ENCODE data around the gene MCCD1.
"Not testable (repeated sequence)": the region's sequence is repeated elsewhere in the genome, so short reads cannot be mapped to it uniquely, and the experiment has no call there.

MCCD1 gene

DNA sequence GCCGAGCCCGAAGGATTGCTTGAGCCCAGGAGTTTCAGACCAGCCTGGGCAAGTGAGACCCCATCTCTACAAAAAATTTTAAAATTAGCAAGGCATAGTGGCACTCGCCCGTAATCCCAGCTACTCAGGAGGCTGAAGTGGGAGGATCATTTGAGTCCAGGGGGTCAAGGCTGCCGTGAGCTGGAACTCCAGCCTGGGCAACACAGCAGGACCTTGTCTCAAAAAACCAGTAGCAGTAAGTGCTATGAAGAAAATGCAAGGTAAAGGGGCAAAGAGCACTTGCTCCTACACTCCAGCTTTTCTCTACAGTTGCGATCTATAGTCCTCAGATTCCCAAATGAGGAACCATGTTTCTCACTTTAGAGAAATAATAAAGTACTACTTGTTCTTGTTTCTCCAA, 14.9 kb downstream of the MCCD1 start:
- DNase-seq (ENCODE audit: low read depth) = no peak

DNA sequence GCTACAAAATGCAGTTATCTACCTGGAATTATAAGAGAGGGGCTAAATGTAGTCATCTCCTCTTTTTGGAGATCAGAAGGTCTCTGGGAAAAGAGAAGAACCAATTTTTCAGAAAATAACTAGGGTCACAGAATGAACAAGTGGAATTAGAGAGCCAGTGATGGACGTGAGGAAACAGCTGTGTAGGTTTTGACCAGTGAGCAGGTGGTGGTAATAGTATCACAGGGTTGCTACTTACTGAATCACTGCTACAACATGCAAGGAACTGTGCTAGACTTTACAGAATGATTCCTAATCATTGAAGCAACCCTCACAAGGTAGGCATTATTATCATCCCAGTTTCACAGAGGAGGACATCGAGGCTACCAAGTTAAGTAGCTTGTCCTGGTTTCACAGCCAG, 15.9 kb downstream of the MCCD1 start:
- DNase-seq (ENCODE audit: low read depth) = no peak

DNA sequence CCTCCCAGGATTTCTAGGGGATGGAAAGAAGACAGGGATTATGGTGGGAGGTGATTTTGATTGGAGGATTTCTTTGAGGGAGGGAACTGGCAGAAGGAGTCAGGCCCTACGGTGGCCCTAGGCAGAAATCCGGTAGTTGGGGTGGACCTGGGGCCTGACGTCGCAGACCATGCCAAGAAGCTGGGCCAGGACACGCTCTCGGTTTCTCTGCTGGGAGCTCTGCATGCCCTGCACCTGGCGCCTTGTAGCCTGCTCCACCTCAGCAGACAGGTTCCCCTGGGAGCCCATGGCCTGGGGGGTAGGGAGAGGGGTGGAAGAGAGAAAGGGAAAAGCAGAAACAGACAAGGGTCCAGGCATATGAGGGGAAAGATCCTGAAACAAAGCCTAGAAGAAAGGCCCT, 16.5 kb downstream of the MCCD1 start:
- DNase-seq (ENCODE audit: low read depth) = no peak

DNA sequence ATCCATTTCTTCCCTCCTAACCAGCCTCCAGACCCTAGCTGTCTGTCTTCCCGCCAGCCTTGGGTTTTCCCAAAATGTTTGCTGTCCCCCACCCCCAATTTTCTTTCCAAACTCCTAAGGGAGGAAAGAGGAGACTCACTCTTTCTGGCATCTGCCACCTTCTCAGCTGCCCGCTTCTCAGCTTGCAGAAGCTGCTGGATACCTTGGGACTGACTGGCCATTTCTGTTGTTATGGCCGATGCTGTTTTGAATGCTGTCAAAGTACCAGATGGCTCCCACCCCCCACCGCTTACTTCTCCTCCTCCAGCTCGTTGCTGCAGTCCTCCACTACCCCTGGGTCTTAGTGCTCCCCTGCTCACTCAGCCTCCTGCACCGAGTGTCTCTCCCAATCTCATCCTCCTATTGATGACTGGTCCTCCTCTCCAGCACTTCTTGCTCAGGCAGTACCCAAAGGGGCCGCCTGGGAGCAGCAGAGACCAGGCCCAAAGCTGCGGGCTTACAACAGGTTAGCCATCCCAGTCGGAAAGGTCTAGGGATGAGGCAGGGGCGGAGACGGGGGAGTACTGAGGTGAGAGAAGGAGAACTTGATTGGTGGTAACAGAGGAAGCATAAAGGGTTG, 17.7 kb downstream of the MCCD1 start, which contains the start of gene ATP6V1G2:
Gene ATP6V1G2 (minus strand): TSS at position 270 of the 619 bp plus-strand sequence. CDS start 49 bp downstream, at position 221.
- peak; percentile 56 for DNase-seq (ENCODE audit: low read depth)

DNA sequence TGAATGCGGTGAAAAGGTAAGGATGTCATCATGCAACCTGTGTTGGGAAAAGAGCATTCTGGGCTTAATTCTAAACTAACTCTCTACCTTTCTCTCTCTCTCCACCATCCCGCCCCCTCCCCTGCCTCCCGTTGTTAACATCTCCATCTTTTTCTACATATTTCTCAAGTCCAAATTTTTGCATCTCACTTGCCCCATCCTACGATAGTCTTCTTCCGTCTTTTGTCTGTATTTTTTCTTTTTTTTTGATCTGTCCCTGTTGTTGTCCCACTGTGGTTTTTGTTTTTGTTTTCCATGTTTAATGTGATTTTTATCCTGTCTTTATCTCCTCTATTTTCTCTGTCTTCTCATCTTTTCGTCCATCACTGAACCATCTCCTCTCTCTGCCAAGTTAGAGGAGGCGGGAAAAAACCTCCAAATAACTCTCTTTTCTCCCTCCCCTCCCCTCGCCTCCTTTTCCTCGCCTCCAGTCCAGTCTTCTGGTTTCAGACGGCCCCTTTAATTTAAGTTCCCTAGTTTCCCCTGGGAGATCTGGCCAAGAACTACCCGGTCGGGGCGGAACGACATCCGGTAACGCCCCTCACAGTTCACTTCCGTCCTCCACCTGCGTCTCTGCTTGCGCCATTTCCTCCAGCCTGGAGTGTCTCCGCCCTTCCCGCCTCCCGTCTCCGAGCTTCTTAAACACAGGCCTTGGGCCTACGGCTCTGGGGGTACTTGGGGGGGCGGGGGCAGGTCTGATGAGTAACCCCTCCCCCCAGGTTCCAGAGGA, 18.4 kb downstream of the MCCD1 start, which contains the start of gene NFKBIL1:
Gene NFKBIL1 (plus strand): TSS at position 651 of the 769 bp plus-strand sequence. CDS start 87 bp downstream, at position 738.
- DNase-seq (ENCODE audit: low read depth) = peak; percentile 90

DNA sequence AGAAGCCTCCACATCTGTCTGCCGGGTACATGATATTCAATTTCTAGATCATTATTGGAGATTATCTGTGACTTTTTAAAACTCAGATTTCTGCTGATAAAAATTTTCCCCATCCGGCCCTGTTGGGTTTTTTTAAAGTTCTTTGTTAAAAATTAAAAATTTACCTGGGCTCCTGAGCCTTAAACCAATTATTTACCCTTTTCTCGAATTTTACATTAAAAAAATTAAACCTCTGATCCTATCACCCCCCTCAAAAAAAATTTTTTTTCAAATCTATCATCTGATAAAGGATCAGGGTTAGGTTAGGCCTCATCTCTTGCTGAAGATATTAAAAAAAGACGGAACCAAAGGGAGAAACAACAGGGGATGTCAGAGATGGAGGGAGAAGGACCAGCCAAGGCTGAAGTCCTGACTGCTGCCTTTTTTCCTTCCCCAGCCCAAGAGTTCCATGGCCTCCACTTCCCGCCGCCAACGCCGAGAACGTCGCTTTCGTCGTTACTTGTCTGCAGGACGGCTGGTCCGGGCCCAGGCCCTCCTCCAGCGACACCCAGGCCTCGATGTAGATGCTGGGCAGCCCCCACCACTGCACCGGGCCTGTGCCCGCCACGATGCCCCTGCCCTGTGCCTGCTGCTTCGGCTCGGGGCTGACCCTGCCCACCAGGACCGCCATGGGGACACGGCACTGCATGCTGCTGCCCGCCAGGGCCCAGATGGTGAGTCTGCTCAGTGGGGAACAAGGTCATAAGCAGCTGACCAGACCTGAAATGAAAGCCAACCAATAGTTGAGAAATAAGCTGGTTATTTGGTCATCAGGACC, 19.2 kb downstream of the MCCD1 start:
- DNase-seq (ENCODE audit: low read depth) = no peak

DNA sequence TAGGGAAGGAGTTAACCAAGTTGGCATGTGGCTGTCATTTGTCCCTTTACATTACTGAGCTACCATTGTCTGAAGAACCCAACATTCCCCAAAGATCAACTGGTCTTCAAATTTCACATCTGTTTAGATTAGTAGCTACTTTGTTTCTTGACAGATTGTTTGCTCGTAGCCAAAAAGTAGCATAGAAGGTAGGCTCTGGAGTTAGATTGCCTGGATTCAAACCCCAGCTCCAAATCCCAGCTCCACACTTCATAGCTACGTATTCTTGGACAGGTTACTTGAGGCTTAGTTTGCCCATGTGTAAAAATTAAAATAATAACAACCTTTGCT, 19.7 kb downstream of the MCCD1 start:
- DNase-seq (ENCODE audit: low read depth) = no peak

DNA sequence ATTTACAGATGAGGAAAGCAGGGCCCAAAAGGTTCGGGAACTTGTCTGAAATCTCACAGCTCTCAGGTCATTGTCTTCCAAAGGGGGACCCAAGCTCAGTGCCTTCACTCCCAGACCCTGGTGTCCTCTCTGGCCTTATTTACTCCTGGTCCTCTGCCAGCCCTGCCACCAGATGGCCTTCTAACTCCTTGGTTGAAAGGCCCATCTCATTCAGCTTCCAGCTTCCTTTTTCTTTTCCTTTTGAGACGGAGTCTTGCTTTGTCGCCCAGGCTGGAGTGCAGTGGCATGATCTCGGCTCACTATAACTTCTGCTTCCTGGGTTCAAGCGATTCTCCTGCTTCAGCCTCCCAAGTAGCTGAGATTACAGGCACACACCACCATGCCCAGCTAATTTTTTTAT, 22.6 kb downstream of the MCCD1 start:
- not testable (repeated sequence) for DNase-seq (ENCODE audit: low read depth)

DNA sequence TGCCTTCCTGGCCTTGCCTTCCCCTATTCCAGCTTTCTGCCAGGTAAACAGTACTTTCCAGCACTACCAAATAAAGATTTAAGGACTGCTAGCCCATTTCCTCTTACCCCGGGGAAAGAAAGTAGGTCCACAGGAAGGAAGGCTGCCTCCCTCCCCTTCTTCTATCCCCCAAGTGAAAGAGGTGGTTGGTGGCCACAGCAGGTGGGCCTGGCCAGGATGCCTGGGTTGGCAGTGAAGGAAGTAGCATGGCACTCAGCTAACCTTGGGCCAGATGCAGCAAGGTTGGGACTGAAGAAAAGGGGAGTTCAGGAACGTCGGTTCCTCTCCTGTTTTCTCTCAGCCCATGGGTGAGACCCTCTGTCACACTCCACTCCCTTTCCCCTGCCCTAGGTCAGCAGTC, 27.5 kb downstream of the MCCD1 start:
- no peak for DNase-seq (ENCODE audit: low read depth)

DNA sequence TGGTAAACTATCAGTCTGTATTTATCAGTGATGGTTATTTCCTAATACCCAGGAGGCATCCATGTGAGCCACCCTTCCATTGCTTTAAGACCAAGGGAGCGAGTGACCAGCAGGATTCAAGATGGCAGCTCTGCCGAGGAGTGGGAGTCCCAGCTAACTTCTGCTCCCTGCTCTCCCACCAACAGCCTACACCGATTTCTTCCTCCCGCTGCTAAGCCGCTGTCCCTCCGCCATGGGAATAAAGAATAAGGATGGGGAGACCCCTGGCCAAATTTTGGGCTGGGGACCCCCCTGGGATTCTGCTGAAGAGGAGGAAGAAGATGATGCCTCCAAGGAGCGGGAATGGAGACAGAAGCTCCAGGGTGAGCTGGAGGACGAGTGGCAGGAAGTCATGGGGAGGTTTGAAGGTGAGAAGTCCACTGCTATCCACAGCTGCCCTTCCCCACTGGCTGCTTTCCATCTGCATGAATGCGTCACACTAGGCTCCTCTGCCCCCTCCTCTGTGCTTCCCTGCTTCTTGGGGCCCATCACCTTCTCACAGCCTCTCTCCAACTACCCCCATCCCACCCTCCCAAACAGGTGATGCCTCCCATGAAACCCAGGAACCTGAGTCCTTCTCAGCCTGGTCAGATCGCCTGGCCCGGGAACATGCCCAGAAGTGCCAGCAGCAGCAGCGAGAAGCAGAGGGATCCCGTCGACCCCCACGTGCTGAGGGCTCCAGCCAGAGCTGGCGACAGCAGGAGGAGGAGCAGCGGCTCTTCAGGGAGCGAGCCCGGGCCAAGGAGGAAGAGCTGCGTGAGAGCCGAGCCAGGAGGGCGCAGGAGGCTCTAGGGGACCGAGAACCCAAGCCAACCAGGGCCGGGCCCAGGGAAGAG, 28.9 kb downstream of the MCCD1 start:
- DNase-seq (ENCODE audit: low read depth) = no peak

DNA sequence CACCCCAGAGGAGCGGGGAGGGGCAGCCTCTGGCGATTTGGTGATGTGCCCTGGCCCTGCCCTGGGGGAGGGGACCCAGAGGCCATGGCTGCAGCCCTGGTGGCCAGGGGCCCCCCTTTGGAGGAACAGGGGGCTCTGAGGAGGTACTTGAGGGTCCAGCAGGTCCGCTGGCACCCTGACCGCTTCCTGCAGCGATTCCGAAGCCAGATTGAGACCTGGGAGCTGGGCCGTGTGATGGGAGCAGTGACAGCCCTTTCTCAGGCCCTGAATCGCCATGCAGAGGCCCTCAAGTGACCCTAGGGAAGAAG, 29.5 kb downstream of the MCCD1 start:
- DNase-seq (ENCODE audit: low read depth) = no peak

DNA sequence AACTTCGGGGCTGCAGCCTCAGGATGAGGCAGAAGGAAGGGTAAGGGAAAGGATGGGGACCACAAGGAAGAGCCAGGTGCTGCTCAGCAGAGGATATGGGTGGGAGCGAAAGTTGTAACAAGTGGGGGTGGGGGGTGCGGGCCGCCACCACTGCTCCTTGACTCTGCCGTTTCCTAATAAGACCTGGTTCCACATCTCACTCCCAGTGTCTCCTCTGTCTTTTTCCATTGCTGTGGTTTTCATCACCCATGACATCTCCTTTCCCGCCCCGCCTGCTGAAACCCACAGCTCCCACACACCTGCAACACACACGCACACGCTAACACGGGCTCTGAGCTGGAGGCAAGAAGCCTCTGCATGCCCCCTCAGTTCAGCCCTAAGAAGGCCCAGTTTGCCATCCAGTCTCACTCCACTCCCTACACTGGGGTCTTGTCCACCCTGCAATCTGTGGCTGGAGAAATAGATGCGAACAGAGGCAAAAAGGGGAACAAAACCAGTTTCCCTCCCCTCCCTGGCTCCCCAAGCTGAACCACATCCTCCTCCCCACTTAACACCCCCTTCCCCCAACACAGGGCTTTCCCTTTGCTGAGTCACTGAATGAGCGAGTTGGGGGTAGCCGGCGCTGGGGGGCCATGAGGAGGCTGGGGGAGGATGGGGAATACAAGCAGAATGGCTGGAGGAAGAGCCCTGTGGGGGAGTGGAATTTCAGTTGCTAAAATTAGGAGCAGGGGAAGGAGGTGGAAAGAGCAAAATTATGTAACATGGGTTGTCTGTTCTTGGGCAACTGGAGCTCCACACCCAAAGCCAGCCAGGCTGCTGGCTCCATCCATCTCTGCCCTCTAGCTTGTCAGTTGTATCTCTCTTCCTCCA, 30.1 kb downstream of the MCCD1 start:
- DNase-seq (ENCODE audit: low read depth) = no peak

DNA sequence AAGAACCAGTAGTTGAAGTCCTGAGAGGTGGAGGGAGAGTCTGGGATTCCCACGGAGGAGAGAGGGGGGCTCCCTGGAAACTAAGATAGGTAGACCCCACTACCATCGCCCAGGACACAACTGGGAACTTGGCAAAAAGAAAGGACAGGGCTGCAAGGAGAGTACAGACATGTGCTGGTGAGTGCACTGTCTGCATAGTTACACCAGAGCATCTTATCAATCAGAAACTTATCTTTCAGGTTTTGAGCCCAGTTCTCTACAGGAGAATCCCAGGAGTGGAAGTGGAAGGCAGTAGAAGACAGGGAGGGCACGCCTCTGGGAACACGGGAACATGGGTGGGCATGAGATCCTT, 30.8 kb downstream of the MCCD1 start:
- DNase-seq (ENCODE audit: low read depth) = no peak

DNA sequence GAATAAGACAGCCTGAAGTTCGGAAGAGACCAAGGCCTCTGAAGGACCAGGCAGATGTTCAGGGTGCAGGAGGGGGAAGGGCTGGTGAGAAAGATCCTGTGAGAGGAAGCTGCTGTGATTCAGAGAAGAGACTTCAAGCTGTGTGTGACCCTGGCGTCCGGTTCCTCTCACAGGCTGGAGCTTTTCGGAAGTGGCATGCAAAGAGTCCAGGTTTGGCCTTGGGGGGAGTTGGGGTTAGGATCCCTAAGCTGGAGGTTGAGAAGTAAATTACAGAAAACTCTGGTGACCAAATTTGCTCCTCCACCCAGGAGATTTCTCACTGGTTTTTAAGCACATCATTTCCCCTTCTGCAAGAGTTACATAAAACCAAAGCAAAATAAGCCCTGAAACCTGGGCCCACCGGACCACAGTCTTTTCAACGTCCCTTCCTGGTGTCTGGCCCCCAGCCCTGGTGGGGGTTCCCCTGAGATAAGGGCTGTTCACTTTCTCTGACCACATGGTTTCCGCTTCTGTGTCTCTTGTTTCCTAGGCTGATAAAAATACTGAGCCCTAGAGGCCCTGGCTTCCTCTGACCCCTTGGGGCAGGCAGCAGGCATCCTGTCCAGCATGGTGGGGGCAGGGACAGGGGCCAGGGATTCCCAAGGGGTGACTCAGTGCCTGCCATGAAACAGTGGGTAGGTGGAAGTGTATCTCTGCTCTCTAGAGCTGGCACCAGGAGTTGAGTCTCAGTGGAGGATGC, 31.4 kb downstream of the MCCD1 start:
- DNase-seq (ENCODE audit: low read depth) = no peak

DNA sequence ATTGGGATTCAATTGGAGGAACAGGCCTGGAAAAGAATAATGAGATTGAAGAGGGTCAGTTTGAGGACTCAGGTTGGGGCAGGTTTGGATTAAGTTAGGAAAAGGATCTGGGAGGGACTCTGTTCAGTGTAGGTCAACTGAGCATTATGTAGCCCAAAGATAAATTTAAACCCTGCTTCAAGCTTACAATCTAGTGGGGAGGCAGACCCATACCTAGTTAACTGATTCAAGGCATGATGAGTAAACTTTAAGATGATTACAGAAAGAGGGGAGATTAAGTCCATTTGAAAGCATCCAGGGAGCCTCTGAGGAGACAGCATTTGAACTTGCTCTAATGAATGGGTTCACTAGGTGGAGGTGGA, 31.9 kb downstream of the MCCD1 start:
- DNase-seq (ENCODE audit: low read depth) = no peak

DNA sequence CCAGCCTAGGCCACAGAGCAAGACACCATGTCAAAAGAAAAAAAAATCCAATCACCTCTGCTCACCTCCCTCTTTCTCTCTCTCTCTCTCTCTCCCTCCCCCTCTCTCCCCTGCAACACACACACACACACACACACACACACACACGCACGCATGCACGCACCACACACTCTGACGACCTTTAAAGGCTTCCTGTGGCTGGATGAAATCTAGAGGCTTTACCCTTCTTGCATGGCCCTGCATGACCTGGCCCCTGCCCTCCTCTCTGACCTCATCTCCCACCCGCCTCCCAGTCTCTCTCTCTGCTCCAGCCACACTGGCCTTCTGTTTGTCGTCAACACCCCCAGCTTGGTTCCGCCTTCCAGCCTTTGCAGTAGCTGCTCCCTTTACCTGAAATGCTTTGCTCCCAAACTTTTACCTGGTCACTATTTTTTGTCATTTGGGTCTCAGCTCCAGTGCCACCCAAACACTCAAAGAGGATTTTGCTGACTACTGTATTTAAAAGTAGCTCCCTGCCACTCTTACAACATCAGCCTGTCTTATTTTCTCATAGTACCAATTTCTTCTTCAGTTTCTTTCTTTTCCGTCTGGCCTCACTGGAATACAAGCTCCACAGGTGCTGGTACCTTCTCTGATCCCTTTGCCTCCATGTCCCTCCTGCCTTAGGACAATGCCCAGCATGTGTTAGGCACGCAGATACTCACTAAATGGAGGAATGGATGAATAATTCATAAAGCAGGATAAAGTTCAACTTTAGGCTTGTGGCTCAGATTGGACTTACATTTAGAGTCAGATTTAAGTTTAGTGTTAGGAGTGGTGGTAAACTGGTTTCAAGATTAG, 39.0 kb downstream of the MCCD1 start:
- no peak for DNase-seq (ENCODE audit: low read depth)

DNA sequence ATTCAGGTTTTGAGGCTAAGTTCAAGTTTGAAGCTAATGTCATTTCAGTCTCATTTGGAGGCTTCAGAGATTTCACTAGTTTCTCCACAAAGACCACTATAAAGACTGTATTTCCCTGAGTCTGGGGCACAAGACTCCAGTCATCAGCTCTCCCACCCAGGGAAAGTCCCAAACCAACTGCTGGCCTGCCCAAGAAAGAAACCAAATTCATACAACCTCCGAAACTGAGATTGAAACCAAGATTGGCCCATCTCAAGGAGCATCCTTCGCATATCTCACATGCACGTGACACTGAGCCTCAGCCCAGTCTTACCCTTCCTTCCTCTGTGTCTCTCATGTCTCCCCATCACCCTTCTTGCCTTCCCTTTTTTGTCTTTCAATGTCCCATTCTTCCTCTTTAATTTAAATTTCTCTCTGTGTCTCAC, 39.8 kb downstream of the MCCD1 start:
- DNase-seq (ENCODE audit: low read depth) = no peak

DNA sequence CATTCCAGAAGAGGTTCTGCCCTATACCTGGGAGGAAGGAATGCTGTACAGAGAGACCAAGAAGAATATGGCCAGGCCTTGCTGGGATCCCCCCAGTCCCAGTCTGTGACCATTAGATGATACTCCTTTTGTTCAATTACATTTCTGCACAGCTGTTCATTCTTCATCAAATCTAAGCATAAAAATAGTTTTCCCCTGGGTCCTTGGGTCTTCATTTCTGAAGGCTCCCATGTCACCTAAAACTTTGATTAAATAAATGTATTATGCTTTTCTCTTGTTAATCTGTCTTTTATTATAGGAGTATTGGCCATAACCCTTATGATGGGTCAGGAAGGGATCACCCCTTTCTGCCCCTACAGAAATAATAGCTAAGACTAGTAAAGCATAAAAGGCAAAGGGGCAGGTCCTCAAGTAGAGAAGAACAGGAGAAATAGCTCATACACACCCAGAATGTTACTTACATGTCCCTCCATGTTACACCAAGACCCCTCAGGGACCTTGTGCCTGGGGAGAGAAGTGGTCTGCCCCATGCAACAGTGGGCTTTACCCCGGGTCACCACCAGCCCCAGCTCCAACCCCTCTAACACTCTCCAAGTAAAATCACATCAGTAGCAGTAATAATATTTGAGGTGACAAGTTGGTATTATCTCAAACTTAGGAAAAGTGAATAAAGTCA, 41.2 kb downstream of the MCCD1 start:
- DNase-seq (ENCODE audit: low read depth) = no peak

Measured in GM04503 (cell line).